ENCODE results near the gene SFMBT1.

Gene SFMBT1

DNA sequence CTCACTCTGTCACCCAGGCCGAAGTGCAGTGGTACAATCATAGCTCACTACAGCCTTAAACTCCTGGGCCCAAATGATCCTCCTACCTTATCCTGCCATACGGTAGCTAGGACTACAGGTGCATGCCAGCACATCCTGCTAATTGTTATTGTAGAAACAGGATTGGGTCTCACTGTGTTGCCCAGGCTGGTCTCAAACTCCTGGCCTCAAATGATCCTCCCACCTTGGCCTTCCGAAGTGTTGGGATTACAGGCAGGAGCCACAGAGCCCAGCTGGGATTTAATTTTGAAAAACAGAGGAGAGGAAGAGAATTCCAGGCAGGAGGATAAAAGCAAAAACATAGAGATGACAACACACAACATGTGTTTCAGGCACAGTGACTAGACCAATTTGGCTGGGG lies 40.5 kb downstream of the SFMBT1 start:
- TF ChIP-seq GATA2 (IDR thresholded peaks at IDR 0.05; ENCODE audit: low read depth, low read length) = no peak
- no peak for TF ChIP-seq GATA3 (IDR thresholded peaks at IDR 0.05; ENCODE audit: low read depth, low read length)

GRCh38 chr3:53003320-53003719 lies 42.6 kb downstream of the SFMBT1 start:
- TF ChIP-seq GATA2 (IDR thresholded peaks at IDR 0.05; ENCODE audit: low read depth, low read length) (no peak), GATA3 (IDR thresholded peaks at IDR 0.05; ENCODE audit: low read depth, low read length) (no peak)

GRCh38 chr3:52998771-52999513 lies 46.9 kb downstream of the SFMBT1 start:
- TF ChIP-seq GATA2 (IDR thresholded peaks at IDR 0.05; ENCODE audit: low read depth, low read length) (no peak), GATA3 (IDR thresholded peaks at IDR 0.05; ENCODE audit: low read depth, low read length) (no peak)

DNA sequence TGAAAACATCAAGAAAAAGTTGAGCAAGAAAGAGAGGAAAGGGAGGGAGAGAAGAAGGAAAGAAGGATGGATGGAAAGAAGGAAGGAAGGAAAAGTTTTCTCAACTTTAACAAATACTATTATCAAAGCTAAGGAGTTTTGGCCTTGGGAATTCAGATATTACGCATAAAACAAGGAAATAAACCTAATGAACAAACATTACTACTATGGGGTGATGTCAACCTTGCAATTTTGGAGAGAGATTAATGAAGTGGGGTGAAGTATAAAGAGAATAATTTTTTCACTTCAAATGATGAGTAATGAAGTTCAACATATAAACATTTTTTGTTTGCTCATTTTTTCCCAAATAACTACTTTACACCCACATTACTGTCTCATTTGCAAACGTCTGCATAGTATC lies 55.2 kb downstream of the SFMBT1 start:
- TF ChIP-seq GATA2 (IDR thresholded peaks at IDR 0.05; ENCODE audit: low read depth, low read length) (no peak), GATA3 (IDR thresholded peaks at IDR 0.05; ENCODE audit: low read depth, low read length) (no peak)

DNA sequence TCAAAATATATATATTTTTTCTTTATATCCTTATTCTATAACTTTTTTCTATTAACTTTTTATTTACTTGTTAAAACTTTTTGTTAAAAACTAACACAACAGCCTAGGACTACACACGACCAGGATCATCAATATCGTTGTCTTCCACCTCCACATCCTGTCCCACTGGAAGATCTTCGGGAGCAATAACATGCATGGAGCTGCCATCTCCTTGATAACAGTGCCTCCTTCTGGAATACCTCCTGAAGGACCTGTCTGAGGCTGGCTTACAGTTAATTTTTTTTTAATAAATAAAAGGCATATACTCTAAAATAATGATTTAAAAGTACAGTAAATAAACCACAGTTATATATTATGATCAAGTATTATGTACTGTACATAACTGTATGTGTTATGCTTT lies 58.9 kb downstream of the SFMBT1 start:
- TF ChIP-seq GATA2 (IDR thresholded peaks at IDR 0.05; ENCODE audit: low read depth, low read length) (no peak), GATA3 (IDR thresholded peaks at IDR 0.05; ENCODE audit: low read depth, low read length) (no peak)

DNA sequence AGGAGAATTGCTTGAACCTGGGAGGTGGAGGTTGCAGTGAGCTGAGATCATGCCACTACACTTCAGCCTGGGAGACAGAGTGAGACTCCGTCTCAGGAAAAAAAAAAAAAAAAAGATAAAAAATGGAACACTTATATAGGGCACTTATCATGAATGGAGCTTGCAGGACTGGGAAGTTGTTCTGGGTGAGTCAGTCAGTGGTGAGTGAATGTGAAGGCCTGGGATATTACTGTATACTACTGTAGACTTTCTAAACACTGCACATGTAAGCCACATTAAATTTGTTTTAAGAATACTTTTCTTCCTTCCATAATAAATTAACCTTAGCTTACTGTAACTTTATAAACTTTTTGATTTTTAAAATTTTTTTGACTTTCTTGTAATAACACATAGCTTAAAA lies 59.8 kb downstream of the SFMBT1 start:
- TF ChIP-seq GATA2 (IDR thresholded peaks at IDR 0.05; ENCODE audit: low read depth, low read length) (no peak), GATA3 (IDR thresholded peaks at IDR 0.05; ENCODE audit: low read depth, low read length) (no peak)

DNA sequence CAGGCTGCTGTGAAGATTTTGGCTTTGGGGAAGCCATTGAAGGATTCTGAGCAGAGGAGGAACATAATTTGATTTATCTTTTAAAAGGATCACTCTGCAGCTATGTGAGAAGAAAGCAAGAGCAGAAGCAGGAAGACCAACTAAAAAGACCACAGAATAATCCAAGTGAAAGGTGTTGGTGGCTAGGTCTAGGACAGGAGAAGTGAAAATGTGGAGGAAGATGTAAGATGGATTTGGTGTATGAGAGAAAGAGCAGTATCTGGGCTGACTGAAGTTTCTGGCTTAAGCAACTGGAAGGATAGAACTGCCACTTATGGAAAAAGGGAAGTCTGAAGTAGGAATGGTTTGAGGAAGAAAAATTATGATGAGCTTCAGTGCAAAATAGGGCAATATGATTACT lies 62.0 kb downstream of the SFMBT1 start:
- TF ChIP-seq GATA2 (IDR thresholded peaks at IDR 0.05; ENCODE audit: low read depth, low read length) (no peak), GATA3 (IDR thresholded peaks at IDR 0.05; ENCODE audit: low read depth, low read length) (no peak)

DNA sequence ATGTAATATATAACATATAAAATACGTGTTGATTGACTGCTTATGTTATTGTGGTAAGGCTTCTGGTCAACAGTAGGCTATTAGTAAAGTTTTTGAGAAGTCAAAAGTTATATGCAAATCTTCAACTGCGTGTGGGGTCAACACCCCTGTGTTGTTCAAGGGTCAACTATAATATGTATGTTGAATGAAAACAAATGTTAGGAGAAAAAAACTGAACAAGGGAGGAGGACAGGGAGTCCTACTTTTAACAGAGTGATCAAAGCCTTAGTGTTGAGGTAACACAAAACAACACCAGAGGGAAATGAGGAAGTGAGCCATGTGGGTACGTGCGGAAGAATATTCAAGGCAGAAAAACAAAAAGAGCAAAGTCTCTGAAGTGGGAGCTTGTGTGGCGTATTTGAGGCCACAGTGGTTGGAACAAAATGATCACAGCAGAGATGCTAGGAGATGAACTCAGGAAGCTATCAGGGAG lies 62.5 kb downstream of the SFMBT1 start:
- no peak for TF ChIP-seq GATA2 (IDR thresholded peaks at IDR 0.05; ENCODE audit: low read depth, low read length)
- no peak for TF ChIP-seq GATA3 (IDR thresholded peaks at IDR 0.05; ENCODE audit: low read depth, low read length)

- TF ChIP-seq GATA3 (IDR thresholded peaks at IDR 0.05; ENCODE audit: low read depth, low read length) (no peak), GATA2 (IDR thresholded peaks at IDR 0.05; ENCODE audit: low read depth, low read length) (no peak)
Observed at GRCh38 chr3:52982839-52983238, 63.0 kb downstream of the SFMBT1 start.

- no peak for TF ChIP-seq GATA3 (IDR thresholded peaks at IDR 0.05; ENCODE audit: low read depth, low read length)
- no peak for TF ChIP-seq GATA2 (IDR thresholded peaks at IDR 0.05; ENCODE audit: low read depth, low read length)
Observed at GRCh38 chr3:52979190-52979983, 66.5 kb downstream of the SFMBT1 start.

GRCh38 chr3:52978109-52978754 lies 67.6 kb downstream of the SFMBT1 start:
- TF ChIP-seq GATA2 (IDR thresholded peaks at IDR 0.05; ENCODE audit: low read depth, low read length) (no peak), GATA3 (IDR thresholded peaks at IDR 0.05; ENCODE audit: low read depth, low read length) (no peak)

DNA sequence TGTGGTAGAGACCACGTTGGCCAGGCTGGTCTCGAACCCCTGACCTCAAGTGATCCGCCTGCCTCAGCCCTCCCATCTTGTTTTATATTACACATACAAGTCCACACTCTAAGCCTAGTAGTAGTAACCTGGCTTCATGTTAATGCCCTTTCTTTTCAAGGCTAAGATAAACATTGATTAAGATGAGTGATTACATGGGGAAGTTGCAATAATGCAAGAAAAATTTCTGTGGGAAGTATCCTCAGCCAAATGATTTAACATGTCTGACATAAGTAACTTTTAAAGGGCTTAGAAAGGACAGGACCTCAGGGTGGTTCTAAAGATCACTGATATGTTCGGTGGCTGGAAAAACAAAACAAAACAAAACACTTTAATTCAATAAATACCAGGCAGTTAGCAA lies 72.1 kb downstream of the SFMBT1 start:
- TF ChIP-seq GATA3 (IDR thresholded peaks at IDR 0.05; ENCODE audit: low read depth, low read length) = no peak
- no peak for TF ChIP-seq GATA2 (IDR thresholded peaks at IDR 0.05; ENCODE audit: low read depth, low read length)

DNA sequence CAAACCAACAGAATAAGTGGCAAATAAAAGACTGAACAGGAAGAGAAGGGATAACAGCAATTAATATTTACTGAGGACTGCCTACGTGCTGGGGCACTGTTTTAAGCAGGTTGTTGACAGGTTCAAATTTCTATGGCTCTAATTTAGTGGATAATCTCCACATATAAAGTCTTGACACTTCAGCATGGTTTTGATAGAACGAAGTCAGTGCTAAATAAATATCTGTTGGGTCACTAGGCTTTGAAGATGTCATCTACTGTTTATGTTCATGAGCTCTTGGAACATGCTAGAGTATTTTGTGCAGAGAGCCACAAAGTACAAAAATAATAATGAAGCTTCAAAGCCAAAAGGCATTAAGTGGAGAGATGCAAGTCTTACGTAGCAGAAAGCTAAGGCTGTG lies 74.0 kb downstream of the SFMBT1 start:
- TF ChIP-seq GATA3 (IDR thresholded peaks at IDR 0.05; ENCODE audit: low read depth, low read length) = no peak
- TF ChIP-seq GATA2 (IDR thresholded peaks at IDR 0.05; ENCODE audit: low read depth, low read length) = no peak

GRCh38 chr3:52967398-52967797 lies 78.5 kb downstream of the SFMBT1 start:
- no peak for TF ChIP-seq GATA2 (IDR thresholded peaks at IDR 0.05; ENCODE audit: low read depth, low read length)
- no peak for TF ChIP-seq GATA3 (IDR thresholded peaks at IDR 0.05; ENCODE audit: low read depth, low read length)
